ENCODE measurements around the gene C8G.

- TF ChIP-seq ETV6 (CRISPR knock-in tag; IDR thresholded peaks at IDR 0.05) (no peak), PRRX2 (CRISPR knock-in tag; IDR thresholded peaks at IDR 0.05) (no peak), MAX (CRISPR knock-in tag; IDR thresholded peaks at IDR 0.05) (no peak), NR3C1 (CRISPR knock-in tag; conservative IDR thresholded peaks at IDR 0.05; ENCODE audit: low read depth) (no peak), ATF2 (CRISPR knock-in tag; IDR thresholded peaks at IDR 0.05; ENCODE audit: borderline replicate concordance, low read depth) (no peak), ZNF671 (CRISPR knock-in tag; IDR thresholded peaks at IDR 0.05) (no peak)
- TF ChIP-seq, protein P1, sequence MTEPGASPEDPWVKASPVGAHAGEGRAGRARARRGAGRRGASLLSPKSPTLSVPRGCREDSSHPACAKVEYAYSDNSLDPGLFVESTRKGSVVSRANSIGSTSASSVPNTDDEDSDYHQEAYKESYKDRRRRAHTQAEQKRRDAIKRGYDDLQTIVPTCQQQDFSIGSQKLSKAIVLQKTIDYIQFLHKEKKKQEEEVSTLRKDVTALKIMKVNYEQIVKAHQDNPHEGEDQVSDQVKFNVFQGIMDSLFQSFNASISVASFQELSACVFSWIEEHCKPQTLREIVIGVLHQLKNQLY (CRISPR knock-in tag; IDR thresholded peaks at IDR 0.05), result no peak
- TF ChIP-seq, protein P2, sequence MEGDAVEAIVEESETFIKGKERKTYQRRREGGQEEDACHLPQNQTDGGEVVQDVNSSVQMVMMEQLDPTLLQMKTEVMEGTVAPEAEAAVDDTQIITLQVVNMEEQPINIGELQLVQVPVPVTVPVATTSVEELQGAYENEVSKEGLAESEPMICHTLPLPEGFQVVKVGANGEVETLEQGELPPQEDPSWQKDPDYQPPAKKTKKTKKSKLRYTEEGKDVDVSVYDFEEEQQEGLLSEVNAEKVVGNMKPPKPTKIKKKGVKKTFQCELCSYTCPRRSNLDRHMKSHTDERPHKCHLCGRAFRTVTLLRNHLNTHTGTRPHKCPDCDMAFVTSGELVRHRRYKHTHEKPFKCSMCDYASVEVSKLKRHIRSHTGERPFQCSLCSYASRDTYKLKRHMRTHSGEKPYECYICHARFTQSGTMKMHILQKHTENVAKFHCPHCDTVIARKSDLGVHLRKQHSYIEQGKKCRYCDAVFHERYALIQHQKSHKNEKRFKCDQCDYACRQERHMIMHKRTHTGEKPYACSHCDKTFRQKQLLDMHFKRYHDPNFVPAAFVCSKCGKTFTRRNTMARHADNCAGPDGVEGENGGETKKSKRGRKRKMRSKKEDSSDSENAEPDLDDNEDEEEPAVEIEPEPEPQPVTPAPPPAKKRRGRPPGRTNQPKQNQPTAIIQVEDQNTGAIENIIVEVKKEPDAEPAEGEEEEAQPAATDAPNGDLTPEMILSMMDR (IDR thresholded peaks at IDR 0.05), result no peak
- TF ChIP-seq, protein P3, sequence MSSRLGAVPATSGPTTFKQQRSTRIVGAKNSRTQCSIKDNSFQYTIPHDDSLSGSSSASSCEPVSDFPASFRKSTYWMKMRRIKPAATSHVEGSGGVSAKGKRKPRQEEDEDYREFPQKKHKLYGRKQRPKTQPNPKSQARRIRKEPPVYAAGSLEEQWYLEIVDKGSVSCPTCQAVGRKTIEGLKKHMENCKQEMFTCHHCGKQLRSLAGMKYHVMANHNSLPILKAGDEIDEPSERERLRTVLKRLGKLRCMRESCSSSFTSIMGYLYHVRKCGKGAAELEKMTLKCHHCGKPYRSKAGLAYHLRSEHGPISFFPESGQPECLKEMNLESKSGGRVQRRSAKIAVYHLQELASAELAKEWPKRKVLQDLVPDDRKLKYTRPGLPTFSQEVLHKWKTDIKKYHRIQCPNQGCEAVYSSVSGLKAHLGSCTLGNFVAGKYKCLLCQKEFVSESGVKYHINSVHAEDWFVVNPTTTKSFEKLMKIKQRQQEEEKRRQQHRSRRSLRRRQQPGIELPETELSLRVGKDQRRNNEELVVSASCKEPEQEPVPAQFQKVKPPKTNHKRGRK (CRISPR knock-in tag; IDR thresholded peaks at IDR 0.05; ENCODE audit: borderline replicate concordance), result no peak
These were observed 18.3 kb downstream of the C8G start for GRCh38 chr9:136963341-136963740.

Measured in WTC11 (cell line).